HL-60 (cell line): ENCODE data around the gene PDE2A.
"Not testable (repeated sequence)": the region's sequence is repeated elsewhere in the genome, so short reads cannot be mapped to it uniquely, and the experiment has no call there.

Experiments
- DNase-seq, 2 experiments: peaks; one replicate each; pipeline ENCODE4 v3.0.0-alpha.2; 2010 to 2020; ENCODE audit warnings: low read depth in 1 of 2, low spot score in 1 of 2
- H3K27ac ChIP-seq: fragments of 250-450 bp; sonication (Bioruptor Pico); replicated peaks from 2 replicates; pipeline ENCODE4 v1.5.1; 2020; ENCODE audit warnings: mild to moderate bottlenecking, moderate library complexity
- H3K27me3 ChIP-seq: fragments of 250-450 bp; sonication (Bioruptor Pico); 2 replicates; pipeline ENCODE4 v1.5.1; 2021; ENCODE audit warnings: mild to moderate bottlenecking, moderate library complexity; ENCODE audit not compliant: insufficient read depth, poor library complexity, severe bottlenecking
- H3K4me3 ChIP-seq: replicated peaks from 2 replicates; pipeline ENCODE4 v1.5.1; 2011; ENCODE audit warnings: mild to moderate bottlenecking, control low read depth, low read length; ENCODE audit not compliant: insufficient read depth
- GABPA ChIP-seq: IDR thresholded peaks from 2 replicates; pipeline ENCODE4 v1.6.1; 2012; ENCODE audit warnings: low read depth
- POLR2AphosphoS5 ChIP-seq: IDR thresholded peaks from 2 replicates; pipeline ENCODE4 v1.6.1; 2012; ENCODE audit warnings: low read depth
- SPI1 ChIP-seq: IDR thresholded peaks from 2 replicates; pipeline ENCODE4 v1.6.1; 2012; ENCODE audit warnings: low read depth, mild to moderate bottlenecking, borderline replicate concordance
- TF ChIP-seq, protein P1 (sequence below): IDR thresholded peaks from one replicate; pipeline ENCODE4 v1.5.1; 2011; ENCODE audit warnings: low read length, control low read depth, inconsistent platforms; ENCODE audit not compliant: insufficient read depth
- TF ChIP-seq, protein P2 (sequence below): IDR thresholded peaks from 2 replicates; pipeline ENCODE4 v1.6.1; 2012; ENCODE audit warnings: low read depth; ENCODE audit not compliant: insufficient replicate concordance

Gene PDE2A

DNA sequence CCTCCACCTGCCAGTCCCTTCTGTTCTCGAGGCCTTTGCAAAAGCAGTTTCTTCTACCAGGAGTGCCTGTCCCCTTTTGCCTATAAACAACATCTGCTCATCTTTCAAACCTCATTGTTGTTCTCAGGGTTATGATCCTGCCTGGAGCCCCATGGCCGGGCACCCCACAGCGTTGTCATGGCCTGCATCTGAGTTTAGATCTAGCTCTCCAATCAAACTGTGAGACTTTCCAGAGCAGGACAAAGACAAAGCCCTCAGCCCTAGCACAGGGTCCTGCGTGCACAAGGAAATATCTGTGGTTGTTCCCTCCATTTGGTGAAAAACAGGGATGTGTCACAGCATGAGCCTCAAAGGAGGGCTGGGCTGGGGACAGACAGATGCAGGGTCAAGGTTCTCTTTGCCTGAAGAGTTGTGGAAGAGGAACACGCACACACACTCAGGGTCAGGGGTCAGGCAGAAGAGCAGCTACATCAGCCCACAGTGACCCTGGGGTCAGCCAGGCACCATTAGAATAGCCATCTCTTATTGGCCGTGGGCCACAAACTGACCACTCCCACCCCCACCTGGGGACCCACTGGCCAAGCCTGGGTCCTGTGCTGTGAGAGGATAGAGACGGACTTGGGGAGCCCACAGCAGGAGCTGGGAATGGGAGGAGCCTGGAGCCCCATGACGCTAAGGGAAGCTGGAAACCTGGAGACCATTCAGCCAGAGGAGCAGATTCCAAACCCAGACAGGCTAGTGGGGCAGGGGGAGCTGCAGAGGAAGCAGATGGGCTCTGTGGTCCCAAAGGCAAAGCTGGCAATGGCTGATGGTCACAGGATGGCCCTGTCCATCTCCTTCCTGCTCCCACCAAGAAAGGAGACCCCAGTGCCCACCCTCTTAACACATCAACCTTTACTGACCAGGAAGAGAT is 99.4 kb downstream of the PDE2A start:
- H3K27ac ChIP-seq, result no peak overlapping the region
- TF ChIP-seq, protein P1, sequence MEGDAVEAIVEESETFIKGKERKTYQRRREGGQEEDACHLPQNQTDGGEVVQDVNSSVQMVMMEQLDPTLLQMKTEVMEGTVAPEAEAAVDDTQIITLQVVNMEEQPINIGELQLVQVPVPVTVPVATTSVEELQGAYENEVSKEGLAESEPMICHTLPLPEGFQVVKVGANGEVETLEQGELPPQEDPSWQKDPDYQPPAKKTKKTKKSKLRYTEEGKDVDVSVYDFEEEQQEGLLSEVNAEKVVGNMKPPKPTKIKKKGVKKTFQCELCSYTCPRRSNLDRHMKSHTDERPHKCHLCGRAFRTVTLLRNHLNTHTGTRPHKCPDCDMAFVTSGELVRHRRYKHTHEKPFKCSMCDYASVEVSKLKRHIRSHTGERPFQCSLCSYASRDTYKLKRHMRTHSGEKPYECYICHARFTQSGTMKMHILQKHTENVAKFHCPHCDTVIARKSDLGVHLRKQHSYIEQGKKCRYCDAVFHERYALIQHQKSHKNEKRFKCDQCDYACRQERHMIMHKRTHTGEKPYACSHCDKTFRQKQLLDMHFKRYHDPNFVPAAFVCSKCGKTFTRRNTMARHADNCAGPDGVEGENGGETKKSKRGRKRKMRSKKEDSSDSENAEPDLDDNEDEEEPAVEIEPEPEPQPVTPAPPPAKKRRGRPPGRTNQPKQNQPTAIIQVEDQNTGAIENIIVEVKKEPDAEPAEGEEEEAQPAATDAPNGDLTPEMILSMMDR, result no peak
- TF ChIP-seq GABPA (no peak), POLR2AphosphoS5 (no peak), SPI1 (no peak)
- TF ChIP-seq, protein P2, sequence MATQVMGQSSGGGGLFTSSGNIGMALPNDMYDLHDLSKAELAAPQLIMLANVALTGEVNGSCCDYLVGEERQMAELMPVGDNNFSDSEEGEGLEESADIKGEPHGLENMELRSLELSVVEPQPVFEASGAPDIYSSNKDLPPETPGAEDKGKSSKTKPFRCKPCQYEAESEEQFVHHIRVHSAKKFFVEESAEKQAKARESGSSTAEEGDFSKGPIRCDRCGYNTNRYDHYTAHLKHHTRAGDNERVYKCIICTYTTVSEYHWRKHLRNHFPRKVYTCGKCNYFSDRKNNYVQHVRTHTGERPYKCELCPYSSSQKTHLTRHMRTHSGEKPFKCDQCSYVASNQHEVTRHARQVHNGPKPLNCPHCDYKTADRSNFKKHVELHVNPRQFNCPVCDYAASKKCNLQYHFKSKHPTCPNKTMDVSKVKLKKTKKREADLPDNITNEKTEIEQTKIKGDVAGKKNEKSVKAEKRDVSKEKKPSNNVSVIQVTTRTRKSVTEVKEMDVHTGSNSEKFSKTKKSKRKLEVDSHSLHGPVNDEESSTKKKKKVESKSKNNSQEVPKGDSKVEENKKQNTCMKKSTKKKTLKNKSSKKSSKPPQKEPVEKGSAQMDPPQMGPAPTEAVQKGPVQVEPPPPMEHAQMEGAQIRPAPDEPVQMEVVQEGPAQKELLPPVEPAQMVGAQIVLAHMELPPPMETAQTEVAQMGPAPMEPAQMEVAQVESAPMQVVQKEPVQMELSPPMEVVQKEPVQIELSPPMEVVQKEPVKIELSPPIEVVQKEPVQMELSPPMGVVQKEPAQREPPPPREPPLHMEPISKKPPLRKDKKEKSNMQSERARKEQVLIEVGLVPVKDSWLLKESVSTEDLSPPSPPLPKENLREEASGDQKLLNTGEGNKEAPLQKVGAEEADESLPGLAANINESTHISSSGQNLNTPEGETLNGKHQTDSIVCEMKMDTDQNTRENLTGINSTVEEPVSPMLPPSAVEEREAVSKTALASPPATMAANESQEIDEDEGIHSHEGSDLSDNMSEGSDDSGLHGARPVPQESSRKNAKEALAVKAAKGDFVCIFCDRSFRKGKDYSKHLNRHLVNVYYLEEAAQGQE, result no peak
- H3K4me3 ChIP-seq, result no peak overlapping the region
- peaks cover 13% of the 10 kb centered on the region for H3K27me3 ChIP-seq
- DNase-seq, result no peak

DNA sequence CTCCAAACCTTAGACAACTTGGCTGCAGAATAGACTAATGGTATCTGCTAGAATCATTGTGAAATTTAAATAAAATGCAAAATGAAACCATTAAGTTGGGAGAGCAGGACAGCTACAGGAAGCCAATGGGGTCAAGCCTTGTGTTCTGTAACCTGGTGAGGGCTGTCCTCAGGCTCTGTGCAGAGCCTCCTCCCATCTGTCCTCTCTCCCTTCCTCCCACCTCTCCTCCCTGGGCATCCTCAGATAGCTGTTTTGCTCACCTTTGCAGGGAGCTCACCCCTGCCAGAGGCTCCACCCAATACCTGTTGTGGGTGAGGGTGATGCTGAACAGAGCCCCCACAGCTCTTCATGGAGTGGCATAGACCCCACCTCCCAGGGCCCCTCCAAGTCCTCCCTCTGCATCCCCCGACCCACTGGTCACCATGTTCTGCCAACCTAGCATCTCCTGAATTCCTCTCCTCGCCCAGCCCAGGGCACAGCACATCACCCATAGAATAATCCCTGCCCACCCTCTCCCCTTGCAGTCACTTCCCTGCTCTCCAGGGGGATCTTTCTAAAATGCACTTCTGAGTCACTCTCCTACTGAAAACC is 100.3 kb downstream of the PDE2A start:
- H3K27ac ChIP-seq, result no peak overlapping the region
- no peak for DNase-seq

DNA sequence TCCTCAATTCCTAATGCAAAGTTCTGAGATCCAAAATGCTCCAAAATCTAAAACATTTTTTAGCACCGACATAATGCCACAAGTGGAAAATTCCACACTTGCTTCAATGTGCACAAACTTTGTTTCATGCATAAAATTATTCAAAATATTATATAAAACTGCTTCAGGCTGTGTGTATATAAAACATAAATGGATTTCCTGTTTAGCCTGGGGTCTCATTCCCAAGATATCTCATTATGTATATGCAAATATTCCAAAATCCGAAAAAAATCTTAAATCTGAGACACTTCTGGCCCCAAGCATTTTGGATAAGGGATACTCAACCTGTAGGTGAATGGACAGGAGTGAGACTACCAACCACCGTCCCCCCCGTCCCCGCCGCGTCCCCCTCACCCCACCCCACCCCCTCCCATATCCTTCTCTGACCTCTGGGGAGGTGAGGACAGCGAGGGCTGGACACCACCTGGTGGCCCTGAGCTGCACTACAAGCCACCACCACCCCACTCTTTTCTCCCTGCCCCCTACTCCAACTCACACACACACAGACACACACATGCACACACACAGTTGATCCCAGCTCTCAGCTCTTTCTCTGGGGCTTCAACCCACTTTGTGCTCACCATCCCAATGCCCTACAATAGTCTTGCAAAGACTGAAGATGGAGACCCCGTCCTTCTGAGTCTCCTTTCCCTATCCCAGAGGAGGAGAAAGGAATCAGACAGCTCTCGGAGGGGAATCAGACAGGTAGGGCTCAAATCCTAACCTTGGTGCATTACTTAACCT is 101.0 kb downstream of the PDE2A start:
- H3K27me3 ChIP-seq, result peaks cover 13% of the 10 kb centered on the region
- no peak overlapping the region for H3K27ac ChIP-seq
- TF ChIP-seq, protein P2, result no peak
- TF ChIP-seq, protein P1, result peak; percentile 53
- TF ChIP-seq POLR2AphosphoS5, result no peak
- no peak for TF ChIP-seq SPI1
- no peak overlapping the region for H3K4me3 ChIP-seq
- DNase-seq, result peak; percentile 21 to 26

More for the DNA sequence above, 100.3 kb downstream of the PDE2A start:
- H3K4me3 ChIP-seq, result no peak overlapping the region
- no peak for TF ChIP-seq GABPA
- TF ChIP-seq SPI1, result no peak
- TF ChIP-seq, protein P2, result no peak
- TF ChIP-seq, protein P1, result no peak
- H3K27me3 ChIP-seq, result peaks cover 13% of the 10 kb centered on the region

DNA sequence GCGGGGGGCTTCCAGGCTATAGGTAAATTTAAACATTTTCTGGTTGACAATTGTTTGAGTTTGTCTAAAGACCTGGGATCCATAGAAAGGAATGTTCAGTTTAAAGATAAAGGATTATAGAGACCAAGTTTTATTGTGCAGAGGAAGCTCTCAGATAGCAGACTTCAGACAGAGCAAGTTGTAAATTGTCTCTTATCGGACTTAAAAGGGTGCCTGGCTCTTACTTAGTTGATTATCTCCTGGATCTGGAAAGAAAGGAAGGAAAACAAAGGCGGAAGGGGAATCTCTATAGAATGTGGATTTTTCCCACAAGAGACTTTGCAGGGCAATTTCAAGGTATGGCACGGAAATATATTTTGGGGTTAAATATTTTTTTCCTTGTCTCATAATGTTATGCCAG is 101.7 kb downstream of the PDE2A start:
- not testable (repeated sequence) for H3K4me3 ChIP-seq, H3K27ac ChIP-seq, DNase-seq
- peaks cover 13% of the 10 kb centered on the region for H3K27me3 ChIP-seq
